Measurements from ENCODE around the gene SLC16A11. TPM values are rescaled to one million over a fixed set of nuclear protein-coding genes. Genes with fewer than 3 reads are reported as not detected.

The SLC16A11 gene
- polyA plus RNA-seq, 1 donor from 2014 or later = not detected

GRCh38 chr17:7043182-7043496, 753 bp downstream of the SLC16A11 start:
- H3K9me3 ChIP-seq (ENCODE audit: low read length) = no peaks in the 10 kb centered on the region
- peak overlapping the region; percentile 19 for H3K9ac ChIP-seq (ENCODE audit: low read length)
- H3K4me3 ChIP-seq (ENCODE audit: low read length) = peak overlapping the region; percentile 60
- H3K9me2 ChIP-seq (ENCODE audit: insufficient read depth, low read length) = no peaks in the 10 kb centered on the region
- peaks cover 50% of the 10 kb centered on the region for H3K27me3 ChIP-seq (ENCODE audit: insufficient read depth, low read depth, low read length)
- H3K27ac ChIP-seq (ENCODE audit: low read length) = no peak overlapping the region
- TF ChIP-seq EP300 (conservative IDR thresholded peaks at IDR 0.05; ENCODE audit: poor library complexity, severe bottlenecking) (no peak), EZH2 (IDR thresholded peaks at IDR 0.05; ENCODE audit: borderline replicate concordance, insufficient read depth, low read length, poor library complexity, severe bottlenecking) (peak; percentile 72), TAF1 (IDR thresholded peaks at IDR 0.05; ENCODE audit: low read depth) (no peak)
- peaks cover 3% of the 10 kb centered on the region for H3F3A ChIP-seq (ENCODE audit: insufficient read depth, low read length, poor library complexity, severe bottlenecking)
- no peaks in the 10 kb centered on the region for H4K20me1 ChIP-seq (ENCODE audit: insufficient read depth)
- no peak overlapping the region for H3K4me2 ChIP-seq (ENCODE audit: low read length)
- no peaks in the 10 kb centered on the region for H3K79me2 ChIP-seq (replicated peaks; ENCODE audit: insufficient read depth, low read length)
- no peaks in the 10 kb centered on the region for H3K36me3 ChIP-seq (ENCODE audit: insufficient read depth, low read length)
- H2AFZ ChIP-seq (ENCODE audit: low read depth, low read length) = no peak overlapping the region

- Histone ChIP-seq H3K4me2 (ENCODE audit: low read length) (no peak overlapping the region), H2AFZ (ENCODE audit: low read depth, low read length) (no peak overlapping the region), H3K4me3 (ENCODE audit: low read length) (no peak overlapping the region), H4K20me1 (ENCODE audit: insufficient read depth) (no peaks in the 10 kb centered on the region), H3K9me3 (ENCODE audit: low read length) (no peaks in the 10 kb centered on the region), H3F3A (ENCODE audit: insufficient read depth, low read length, poor library complexity, severe bottlenecking) (peaks cover 3% of the 10 kb centered on the region), H3K27me3 (ENCODE audit: insufficient read depth, low read depth, low read length) (peaks cover 45% of the 10 kb centered on the region), H3K27ac (ENCODE audit: low read length) (no peak overlapping the region), H3K79me2 (replicated peaks; ENCODE audit: insufficient read depth, low read length) (no peaks in the 10 kb centered on the region), H3K9ac (ENCODE audit: low read length) (no peak overlapping the region), H3K9me2 (ENCODE audit: insufficient read depth, low read length) (no peaks in the 10 kb centered on the region), H3K36me3 (ENCODE audit: insufficient read depth, low read length) (no peaks in the 10 kb centered on the region)
- TF ChIP-seq SMC3 (conservative IDR thresholded peaks at IDR 0.05; ENCODE audit: poor library complexity) (no peak), MXI1 (conservative IDR thresholded peaks at IDR 0.05; ENCODE audit: poor library complexity, severe bottlenecking) (no peak), EP300 (conservative IDR thresholded peaks at IDR 0.05; ENCODE audit: poor library complexity, severe bottlenecking) (no peak), POLR2AphosphoS5 (IDR thresholded peaks at IDR 0.05) (no peak), RAD21 (conservative IDR thresholded peaks at IDR 0.05) (no peak), CTCF (IDR thresholded peaks at IDR 0.05; ENCODE audit: poor library complexity, severe bottlenecking) (no peak), EZH2 (IDR thresholded peaks at IDR 0.05; ENCODE audit: borderline replicate concordance, insufficient read depth, low read length, poor library complexity, severe bottlenecking) (no peak), TAF1 (IDR thresholded peaks at IDR 0.05; ENCODE audit: low read depth) (no peak), REST (IDR thresholded peaks at IDR 0.05; ENCODE audit: borderline replicate concordance) (no peak)
Measured at GRCh38 chr17:7042501-7043181, 1.3 kb downstream of the SLC16A11 start.
